ENCODE results near the gene TRABD2A. TPM values are rescaled to one million over a fixed set of nuclear protein-coding genes. Genes with fewer than 3 reads are reported as not detected.

Gene TRABD2A
- total RNA-seq, 1 donor from 2014 or later = not detected

DNA sequence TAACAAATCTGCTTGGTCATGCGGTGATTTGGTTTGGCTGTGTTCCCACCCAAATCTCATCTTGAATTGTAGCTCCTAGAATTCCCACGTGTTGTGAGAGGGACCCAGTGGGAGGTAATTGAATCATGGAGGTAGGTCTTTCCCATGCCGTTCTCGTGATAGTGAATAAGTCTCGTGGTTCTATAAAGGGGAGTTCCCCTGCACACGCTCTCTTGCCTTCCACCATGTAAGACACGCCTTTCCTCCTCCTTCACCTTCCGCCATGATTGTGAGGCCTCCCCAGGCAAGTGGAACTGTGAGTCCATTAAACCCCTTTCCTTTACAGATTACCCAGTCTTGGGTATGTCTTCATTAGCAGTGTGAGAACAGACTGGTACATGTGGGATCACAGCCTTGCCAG, 36.7 kb downstream of the TRABD2A start:
- no peak for DNase-seq

GRCh38 chr2:84841577-84841976, 39.3 kb downstream of the TRABD2A start:
- no peak overlapping the region for H3K27ac Mint-ChIP-seq (ENCODE audit: unreplicated experiment)
- DNase-seq = no peak
- H3K4me1 Mint-ChIP-seq (ENCODE audit: low read depth, unreplicated experiment) = peaks cover 3% of the 10 kb centered on the region
- peaks cover 2% of the 10 kb centered on the region for H3K27me3 Mint-ChIP-seq (ENCODE audit: unreplicated experiment)
- TF ChIP-seq, protein P1, sequence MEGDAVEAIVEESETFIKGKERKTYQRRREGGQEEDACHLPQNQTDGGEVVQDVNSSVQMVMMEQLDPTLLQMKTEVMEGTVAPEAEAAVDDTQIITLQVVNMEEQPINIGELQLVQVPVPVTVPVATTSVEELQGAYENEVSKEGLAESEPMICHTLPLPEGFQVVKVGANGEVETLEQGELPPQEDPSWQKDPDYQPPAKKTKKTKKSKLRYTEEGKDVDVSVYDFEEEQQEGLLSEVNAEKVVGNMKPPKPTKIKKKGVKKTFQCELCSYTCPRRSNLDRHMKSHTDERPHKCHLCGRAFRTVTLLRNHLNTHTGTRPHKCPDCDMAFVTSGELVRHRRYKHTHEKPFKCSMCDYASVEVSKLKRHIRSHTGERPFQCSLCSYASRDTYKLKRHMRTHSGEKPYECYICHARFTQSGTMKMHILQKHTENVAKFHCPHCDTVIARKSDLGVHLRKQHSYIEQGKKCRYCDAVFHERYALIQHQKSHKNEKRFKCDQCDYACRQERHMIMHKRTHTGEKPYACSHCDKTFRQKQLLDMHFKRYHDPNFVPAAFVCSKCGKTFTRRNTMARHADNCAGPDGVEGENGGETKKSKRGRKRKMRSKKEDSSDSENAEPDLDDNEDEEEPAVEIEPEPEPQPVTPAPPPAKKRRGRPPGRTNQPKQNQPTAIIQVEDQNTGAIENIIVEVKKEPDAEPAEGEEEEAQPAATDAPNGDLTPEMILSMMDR (IDR thresholded peaks at IDR 0.05; ENCODE audit: partially characterized antibody, unreplicated experiment) = no peak
- no peak overlapping the region for H3K4me3 Mint-ChIP-seq (ENCODE audit: unreplicated experiment)
- peaks cover 6% of the 10 kb centered on the region for H3K9me3 Mint-ChIP-seq (ENCODE audit: unreplicated experiment)
- H3K36me3 Mint-ChIP-seq (ENCODE audit: unreplicated experiment) = peaks cover 1% of the 10 kb centered on the region

More for the DNA sequence above, 36.7 kb downstream of the TRABD2A start:
- peaks cover 2% of the 10 kb centered on the region for H3K27me3 Mint-ChIP-seq (ENCODE audit: unreplicated experiment)
- peaks cover 4% of the 10 kb centered on the region for H3K9me3 Mint-ChIP-seq (ENCODE audit: unreplicated experiment)
- peaks cover 3% of the 10 kb centered on the region for H3K4me1 Mint-ChIP-seq (ENCODE audit: low read depth, unreplicated experiment)
- TF ChIP-seq, protein P1 (IDR thresholded peaks at IDR 0.05; ENCODE audit: partially characterized antibody, unreplicated experiment) = no peak
- H3K36me3 Mint-ChIP-seq (ENCODE audit: unreplicated experiment) = no peaks in the 10 kb centered on the region
- H3K27ac Mint-ChIP-seq (ENCODE audit: unreplicated experiment) = no peak overlapping the region
- no peak overlapping the region for H3K4me3 Mint-ChIP-seq (ENCODE audit: unreplicated experiment)

DNA sequence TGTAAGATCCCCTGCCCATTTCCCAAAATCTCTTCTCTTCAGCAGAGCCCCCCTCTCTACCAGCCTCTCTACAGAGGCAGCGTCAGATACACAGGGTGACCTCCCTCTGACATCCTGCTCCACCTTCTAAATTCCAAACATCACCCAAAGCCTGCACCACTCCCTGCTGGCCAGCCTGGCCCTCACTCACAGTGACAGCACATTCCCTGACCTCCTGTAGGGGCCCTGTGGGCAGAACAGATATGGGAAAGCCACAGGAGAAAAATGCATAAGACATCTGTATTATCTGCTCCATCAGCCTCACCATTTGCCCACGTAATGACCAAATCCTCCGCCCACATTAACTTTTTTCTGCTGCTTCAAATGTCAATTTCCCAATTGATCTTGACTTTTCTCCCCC, 40.6 kb downstream of the TRABD2A start:
- H3K4me3 Mint-ChIP-seq (ENCODE audit: unreplicated experiment) = no peak overlapping the region
- TF ChIP-seq, protein P1 (IDR thresholded peaks at IDR 0.05; ENCODE audit: partially characterized antibody, unreplicated experiment) = no peak
- no peak for DNase-seq
- H3K27me3 Mint-ChIP-seq (ENCODE audit: unreplicated experiment) = peaks cover 2% of the 10 kb centered on the region
- no peak overlapping the region for H3K27ac Mint-ChIP-seq (ENCODE audit: unreplicated experiment)
- peaks cover 12% of the 10 kb centered on the region for H3K36me3 Mint-ChIP-seq (ENCODE audit: unreplicated experiment)
- H3K4me1 Mint-ChIP-seq (ENCODE audit: low read depth, unreplicated experiment) = peaks cover 3% of the 10 kb centered on the region
- H3K9me3 Mint-ChIP-seq (ENCODE audit: unreplicated experiment) = peaks cover 6% of the 10 kb centered on the region

DNA sequence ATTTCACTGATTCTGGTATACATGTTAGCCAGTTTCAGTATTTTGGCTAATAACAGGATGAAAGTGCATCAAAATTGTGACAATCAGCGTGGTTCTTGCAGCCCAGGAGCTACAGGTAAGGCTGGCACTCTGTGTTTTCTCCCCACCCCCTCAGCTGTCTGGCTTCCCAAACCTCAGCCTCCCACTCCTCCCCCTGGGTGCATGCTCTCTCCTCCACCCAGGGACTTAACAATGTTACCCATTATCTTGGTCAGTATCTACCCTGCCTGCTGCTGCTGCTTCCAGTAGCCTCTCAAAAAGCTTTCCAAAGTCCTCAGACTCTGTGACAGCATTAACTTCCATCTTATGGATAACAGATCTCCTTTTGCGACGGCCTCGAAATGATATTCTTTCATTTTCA, 41.0 kb downstream of the TRABD2A start:
- Mint-ChIP-seq H3K36me3 (ENCODE audit: unreplicated experiment) (peaks cover 12% of the 10 kb centered on the region), H3K27me3 (ENCODE audit: unreplicated experiment) (peaks cover 2% of the 10 kb centered on the region), H3K9me3 (ENCODE audit: unreplicated experiment) (peaks cover 6% of the 10 kb centered on the region), H3K27ac (ENCODE audit: unreplicated experiment) (no peak overlapping the region), H3K4me1 (ENCODE audit: low read depth, unreplicated experiment) (peaks cover 3% of the 10 kb centered on the region), H3K4me3 (ENCODE audit: unreplicated experiment) (no peak overlapping the region)
- TF ChIP-seq, protein P1 (IDR thresholded peaks at IDR 0.05; ENCODE audit: partially characterized antibody, unreplicated experiment) = no peak
- DNase-seq = no peak

DNA sequence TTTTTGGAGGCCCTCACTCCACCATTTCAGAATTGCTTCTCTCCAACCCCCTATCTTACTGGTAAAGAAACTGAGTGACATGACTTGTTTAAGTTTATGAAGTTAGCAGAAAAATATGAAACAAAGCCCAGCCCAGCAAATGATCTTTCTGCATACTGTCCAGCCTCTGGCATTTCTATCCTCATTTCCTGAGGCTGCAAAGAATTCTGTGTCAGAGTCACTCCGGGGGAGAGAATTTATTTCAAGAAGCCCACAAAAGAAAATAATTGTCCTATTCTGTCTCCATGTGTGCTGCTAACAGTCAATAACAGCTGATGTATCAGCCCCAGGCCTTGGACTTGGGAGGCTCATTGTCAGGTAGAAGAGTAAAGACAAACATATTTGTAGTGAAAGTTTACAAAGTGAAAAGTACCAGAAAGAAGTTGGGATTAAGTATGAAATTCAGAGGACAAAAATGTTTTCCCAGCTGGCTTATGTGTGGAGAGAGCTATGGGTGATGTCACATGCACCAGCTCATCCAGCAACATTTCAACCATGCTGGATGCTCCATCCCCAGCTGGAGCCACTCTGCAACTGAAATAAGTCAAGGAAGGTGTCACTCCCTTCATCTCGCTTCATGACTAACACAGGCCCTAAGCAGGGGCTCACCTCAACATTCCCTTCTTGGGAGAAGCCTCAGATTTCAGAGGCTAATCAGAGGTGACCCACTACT, 42.3 kb downstream of the TRABD2A start:
- Mint-ChIP-seq H3K4me1 (ENCODE audit: low read depth, unreplicated experiment) (peaks cover 3% of the 10 kb centered on the region), H3K4me3 (ENCODE audit: unreplicated experiment) (no peak overlapping the region), H3K9me3 (ENCODE audit: unreplicated experiment) (peaks cover 2% of the 10 kb centered on the region), H3K27me3 (ENCODE audit: unreplicated experiment) (peaks cover 2% of the 10 kb centered on the region), H3K27ac (ENCODE audit: unreplicated experiment) (no peak overlapping the region), H3K36me3 (ENCODE audit: unreplicated experiment) (peaks cover 12% of the 10 kb centered on the region)
- DNase-seq = no peak
- TF ChIP-seq, protein P1 (IDR thresholded peaks at IDR 0.05; ENCODE audit: partially characterized antibody, unreplicated experiment) = no peak
